Skeletal muscle satellite cell (primary cell): Measurements from ENCODE around the gene GALNT5.
"Not testable (repeated sequence)": the region's sequence is repeated elsewhere in the genome, so short reads cannot be mapped to it uniquely, and the experiment has no call there.

ENCODE experiments used
- H3K27me3 ChIP-seq: 2 replicates; pipeline ENCODE4 v1.7.0; 2013; ENCODE audit warnings: low read length; ENCODE audit not compliant: control insufficient read depth, insufficient read depth
- H3K36me3 ChIP-seq: 2 replicates; pipeline ENCODE4 v1.7.0; 2013; ENCODE audit warnings: mild to moderate bottlenecking, control low read depth, low read length; ENCODE audit not compliant: insufficient read depth
- H3K4me1 ChIP-seq: 2 replicates; pipeline ENCODE4 v1.7.0; 2013; ENCODE audit warnings: low read length; ENCODE audit not compliant: control insufficient read depth, insufficient read depth
- H3K4me2 ChIP-seq: 2 replicates; pipeline ENCODE4 v1.7.0; 2013; ENCODE audit warnings: mild to moderate bottlenecking, low read length
- H3K4me3 ChIP-seq: 2 replicates; pipeline ENCODE4 v1.7.0; 2013; ENCODE audit warnings: low read length
- H3K9ac ChIP-seq: 2 replicates; pipeline ENCODE4 v1.7.0; 2013; ENCODE audit warnings: mild to moderate bottlenecking, low read depth, low read length, moderate library complexity
- H3K9me3 ChIP-seq: replicated peaks from 2 replicates; pipeline ENCODE4 v1.7.0; 2013; ENCODE audit warnings: mild to moderate bottlenecking, control low read depth, low read length

GALNT5 gene

DNA sequence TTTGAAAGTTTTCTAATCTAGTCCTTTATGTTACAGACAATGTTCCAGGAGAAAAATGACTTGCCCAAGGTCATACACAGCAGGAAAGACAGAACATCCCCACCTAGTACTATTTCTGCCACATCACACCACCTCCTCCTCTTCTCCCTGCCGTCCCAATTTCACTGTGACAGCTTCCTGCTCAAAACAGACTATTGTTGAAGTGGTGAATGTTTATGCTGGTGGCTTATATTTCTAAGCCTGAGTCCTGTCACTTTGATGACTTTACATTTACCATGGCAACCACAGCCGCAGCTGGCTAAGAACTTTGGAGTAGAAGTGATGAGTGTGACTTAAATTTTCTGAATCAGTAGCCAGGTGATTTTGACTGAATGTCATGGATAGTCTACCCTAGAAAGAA is 10.0 kb downstream of the GALNT5 start:
- Histone ChIP-seq H3K4me1 (peaks cover 13% of the 10 kb centered on the region), H3K4me2 (no peak overlapping the region)

DNA sequence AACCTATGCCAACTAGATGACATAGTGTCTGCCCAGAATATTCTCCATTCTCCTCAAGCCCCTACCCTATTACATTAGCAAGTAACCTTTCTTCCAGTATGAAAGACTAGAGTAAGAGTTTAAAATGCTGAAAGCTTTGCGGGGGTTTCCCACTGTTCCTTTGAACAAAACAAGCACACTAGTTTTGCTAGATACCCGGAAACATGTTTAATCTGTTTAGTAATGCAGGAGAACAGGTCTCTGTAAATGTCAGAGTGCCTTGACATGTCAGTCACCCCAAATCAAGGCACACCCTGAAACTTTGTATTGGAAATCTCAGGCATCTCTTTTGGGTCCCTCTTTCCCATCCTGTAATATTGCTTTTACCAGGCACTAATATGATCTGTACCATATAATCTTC is 11.6 kb downstream of the GALNT5 start:
- no peak overlapping the region for H3K4me2 ChIP-seq
- H3K4me3 ChIP-seq: no peak overlapping the region
- H3K27me3 ChIP-seq: no peaks in the 10 kb centered on the region
- H3K9ac ChIP-seq: no peak overlapping the region
- H3K9me3 ChIP-seq: no peaks in the 10 kb centered on the region
- H3K36me3 ChIP-seq: no peaks in the 10 kb centered on the region
- peaks cover 6% of the 10 kb centered on the region for H3K4me1 ChIP-seq

More for the DNA sequence above, 10.0 kb downstream of the GALNT5 start:
- H3K9ac ChIP-seq: no peak overlapping the region
- H3K36me3 ChIP-seq: no peaks in the 10 kb centered on the region
- no peaks in the 10 kb centered on the region for H3K9me3 ChIP-seq
- H3K27me3 ChIP-seq: no peaks in the 10 kb centered on the region
- H3K4me3 ChIP-seq: no peak overlapping the region

DNA sequence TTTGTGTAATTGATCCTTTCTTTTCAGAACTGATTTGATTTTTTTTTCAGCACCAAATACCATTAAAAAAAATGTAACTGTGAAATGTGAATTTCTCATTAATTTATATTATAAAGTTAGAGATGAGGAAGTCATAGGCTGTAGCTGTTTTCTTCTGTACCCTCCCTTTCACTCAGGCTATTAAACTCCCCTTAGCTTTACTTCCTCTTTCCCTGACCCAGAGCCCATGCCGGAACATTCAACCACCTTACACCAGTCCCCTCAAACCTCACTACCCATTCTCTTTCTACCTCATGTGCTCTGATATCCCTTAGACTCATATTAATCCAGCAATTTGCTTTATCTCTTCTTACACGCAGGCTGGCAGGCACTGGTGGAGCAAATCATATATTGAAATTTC is 12.4 kb downstream of the GALNT5 start:
- H3K36me3 ChIP-seq: no peaks in the 10 kb centered on the region
- no peaks in the 10 kb centered on the region for H3K27me3 ChIP-seq
- no peak overlapping the region for H3K9ac ChIP-seq
- no peaks in the 10 kb centered on the region for H3K9me3 ChIP-seq
- H3K4me2 ChIP-seq: no peak overlapping the region
- H3K4me1 ChIP-seq: no peaks in the 10 kb centered on the region
- H3K4me3 ChIP-seq: no peak overlapping the region

DNA sequence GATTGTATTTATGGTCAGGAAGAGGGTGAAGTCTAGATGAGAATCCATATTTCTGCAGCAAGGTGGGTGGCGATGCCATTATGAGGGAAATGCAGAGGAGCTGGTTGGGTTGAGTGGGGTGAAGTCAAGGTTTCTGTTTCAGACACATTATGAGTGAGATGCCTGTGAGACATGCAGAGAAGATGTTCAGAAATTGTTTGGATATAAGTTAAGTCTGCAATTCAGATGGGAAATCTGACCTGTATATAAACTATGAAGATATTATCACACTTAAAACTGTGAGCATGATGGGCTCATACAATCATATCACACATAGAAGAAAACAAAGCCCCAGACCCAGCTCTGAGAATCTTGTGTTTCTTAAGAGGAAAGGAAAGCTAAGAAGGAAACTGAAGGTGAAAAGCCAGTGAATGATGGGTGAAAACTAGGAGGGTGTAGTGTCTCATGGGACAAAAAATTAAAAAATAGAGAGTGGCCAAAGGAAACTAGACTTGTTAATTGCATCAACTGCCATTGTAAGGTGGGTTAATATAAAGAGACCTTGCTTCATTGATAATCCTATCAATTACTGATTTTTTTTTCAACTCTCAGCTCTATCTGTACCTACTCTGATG is 14.2 kb downstream of the GALNT5 start:
- no peaks in the 10 kb centered on the region for H3K27me3 ChIP-seq
- no peaks in the 10 kb centered on the region for H3K4me1 ChIP-seq
- no peaks in the 10 kb centered on the region for H3K9me3 ChIP-seq
- H3K36me3 ChIP-seq: no peaks in the 10 kb centered on the region
- no peak overlapping the region for H3K4me3 ChIP-seq
- no peak overlapping the region for H3K9ac ChIP-seq
- no peak overlapping the region for H3K4me2 ChIP-seq

DNA sequence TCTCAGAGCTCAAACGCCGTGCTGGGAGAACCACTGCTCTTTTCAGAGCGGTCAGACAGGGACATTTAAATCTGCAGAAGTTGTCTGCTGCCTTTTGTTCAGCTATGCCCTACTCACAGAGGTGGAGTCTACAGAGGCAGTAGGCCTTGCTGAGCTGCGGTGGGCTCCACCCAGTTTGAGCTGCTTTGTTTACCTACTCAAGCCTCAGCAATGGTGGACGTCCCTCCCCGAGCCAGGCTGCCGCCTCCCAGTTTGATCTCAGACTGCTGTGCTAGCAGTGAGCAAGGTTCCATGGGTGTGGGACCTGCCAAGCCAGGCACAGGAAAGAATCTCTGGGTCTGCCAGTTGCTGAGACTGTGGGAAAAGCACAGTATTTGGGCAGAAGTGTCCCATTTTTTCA is 21.8 kb downstream of the GALNT5 start:
- not testable (repeated sequence) for H3K27me3 ChIP-seq, H3K9me3 ChIP-seq, H3K9ac ChIP-seq, H3K4me1 ChIP-seq, H3K36me3 ChIP-seq, H3K4me3 ChIP-seq, H3K4me2 ChIP-seq

DNA sequence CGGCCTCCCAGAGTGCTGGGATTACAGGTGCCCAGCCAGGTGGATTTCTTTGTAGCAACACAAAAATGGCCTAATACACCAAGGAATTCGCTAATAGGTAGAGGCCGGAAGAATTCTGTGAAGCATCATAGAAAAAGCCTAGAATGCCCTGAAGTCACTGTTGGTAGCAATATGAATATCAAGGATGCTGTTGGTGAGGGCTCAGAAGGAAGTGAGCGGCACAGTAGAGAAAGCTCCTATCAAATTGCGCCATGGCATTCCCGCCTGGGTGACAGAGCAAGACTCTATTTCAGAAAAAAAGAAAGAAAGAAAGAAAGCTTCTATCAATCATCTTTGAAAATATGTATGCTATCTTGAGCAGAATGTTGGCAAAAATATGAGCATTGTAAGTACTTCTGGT is 23.8 kb downstream of the GALNT5 start:
- H3K4me2 ChIP-seq: no peak overlapping the region
- no peaks in the 10 kb centered on the region for H3K36me3 ChIP-seq
- H3K4me3 ChIP-seq: no peak overlapping the region
- H3K4me1 ChIP-seq: no peaks in the 10 kb centered on the region
- no peak overlapping the region for H3K9ac ChIP-seq
- H3K27me3 ChIP-seq: no peaks in the 10 kb centered on the region
- H3K9me3 ChIP-seq: no peaks in the 10 kb centered on the region

DNA sequence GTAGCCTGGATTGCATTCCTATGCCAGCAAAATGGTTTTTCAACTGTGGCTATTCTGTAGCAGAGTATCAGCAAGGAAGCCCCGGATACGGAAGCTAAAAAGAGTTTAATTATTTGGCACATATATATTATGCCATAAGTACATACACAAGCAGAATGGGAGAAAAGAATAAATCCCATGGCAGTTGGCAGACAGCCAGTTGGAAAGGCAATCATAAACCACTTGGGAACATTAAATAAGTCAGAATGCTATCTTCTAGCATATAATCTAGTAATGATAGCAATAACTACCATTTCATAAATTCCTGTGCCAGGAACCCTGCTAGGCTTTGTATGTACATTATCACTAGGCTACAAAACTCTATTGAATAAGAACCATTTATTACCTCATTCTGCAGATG is 26.0 kb downstream of the GALNT5 start:
- no peaks in the 10 kb centered on the region for H3K9me3 ChIP-seq
- H3K4me3 ChIP-seq: no peak overlapping the region
- no peaks in the 10 kb centered on the region for H3K36me3 ChIP-seq
- H3K4me2 ChIP-seq: no peak overlapping the region
- H3K4me1 ChIP-seq: no peaks in the 10 kb centered on the region
- no peaks in the 10 kb centered on the region for H3K27me3 ChIP-seq
- no peak overlapping the region for H3K9ac ChIP-seq

DNA sequence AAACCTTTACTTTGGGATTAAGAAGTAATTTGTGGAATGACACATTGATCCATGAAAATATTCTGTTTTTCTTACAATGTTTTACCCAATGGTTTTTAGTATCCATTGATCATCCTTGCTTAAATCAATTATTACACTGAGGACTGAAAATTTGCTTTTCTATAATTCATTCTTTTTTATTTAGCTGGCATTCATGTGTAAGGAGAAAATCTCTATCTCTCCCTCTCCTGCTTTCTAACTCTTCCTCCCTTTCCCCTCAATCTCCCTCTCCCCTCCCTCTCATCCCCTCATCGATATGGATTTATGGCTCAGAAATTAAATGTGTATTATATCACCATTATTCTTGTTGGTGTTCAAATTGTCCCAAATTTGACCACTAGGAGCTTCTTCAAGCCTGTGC is 29.7 kb downstream of the GALNT5 start:
- no peaks in the 10 kb centered on the region for H3K27me3 ChIP-seq
- no peak overlapping the region for H3K4me3 ChIP-seq
- H3K4me1 ChIP-seq: no peaks in the 10 kb centered on the region
- no peaks in the 10 kb centered on the region for H3K36me3 ChIP-seq
- H3K4me2 ChIP-seq: no peak overlapping the region
- H3K9me3 ChIP-seq: no peaks in the 10 kb centered on the region
- H3K9ac ChIP-seq: no peak overlapping the region

DNA sequence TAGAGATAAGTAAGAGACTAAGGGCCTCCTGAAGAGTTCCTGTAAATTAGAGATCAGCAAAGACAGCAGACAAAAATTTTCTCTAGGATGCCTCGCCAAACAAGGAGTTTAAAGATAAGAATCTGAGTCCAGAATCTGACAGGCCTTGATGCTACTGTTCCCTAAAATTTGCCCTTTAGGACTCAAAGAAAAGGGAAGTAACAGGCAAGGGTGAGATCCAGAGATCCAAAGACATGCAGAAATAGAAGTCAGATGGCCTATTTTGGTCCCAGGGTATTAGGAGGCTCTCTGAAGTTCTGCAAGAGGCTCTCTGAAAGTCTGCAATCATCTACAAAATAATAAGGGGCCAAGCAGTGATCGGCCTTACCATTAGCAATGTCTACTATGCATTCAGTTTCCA is 33.0 kb downstream of the GALNT5 start:
- H3K4me1 ChIP-seq: no peaks in the 10 kb centered on the region
- H3K4me3 ChIP-seq: no peak overlapping the region
- H3K36me3 ChIP-seq: no peaks in the 10 kb centered on the region
- no peaks in the 10 kb centered on the region for H3K27me3 ChIP-seq
- no peak overlapping the region for H3K9ac ChIP-seq
- H3K9me3 ChIP-seq: no peaks in the 10 kb centered on the region
- no peak overlapping the region for H3K4me2 ChIP-seq

DNA sequence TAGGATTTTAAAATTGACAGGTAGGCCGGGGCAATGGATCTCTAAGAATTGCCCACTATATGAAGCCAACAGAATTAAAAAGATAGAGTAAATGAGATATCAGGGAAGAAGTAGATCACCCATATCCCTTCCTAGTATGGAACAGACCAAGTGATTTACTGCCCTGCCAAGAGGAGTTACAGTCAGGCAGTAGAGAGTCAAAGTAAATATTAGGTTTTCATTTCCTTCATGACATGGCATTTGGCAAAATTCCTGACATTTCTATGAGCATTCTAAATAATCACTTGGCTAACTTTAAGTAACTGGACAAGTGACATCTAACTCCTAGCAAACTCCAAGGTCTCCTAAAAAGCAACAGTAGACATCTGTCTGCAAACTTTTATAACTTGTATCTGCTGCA is 33.5 kb downstream of the GALNT5 start:
- H3K4me1 ChIP-seq: no peaks in the 10 kb centered on the region
- no peak overlapping the region for H3K4me2 ChIP-seq
- no peak overlapping the region for H3K9ac ChIP-seq

DNA sequence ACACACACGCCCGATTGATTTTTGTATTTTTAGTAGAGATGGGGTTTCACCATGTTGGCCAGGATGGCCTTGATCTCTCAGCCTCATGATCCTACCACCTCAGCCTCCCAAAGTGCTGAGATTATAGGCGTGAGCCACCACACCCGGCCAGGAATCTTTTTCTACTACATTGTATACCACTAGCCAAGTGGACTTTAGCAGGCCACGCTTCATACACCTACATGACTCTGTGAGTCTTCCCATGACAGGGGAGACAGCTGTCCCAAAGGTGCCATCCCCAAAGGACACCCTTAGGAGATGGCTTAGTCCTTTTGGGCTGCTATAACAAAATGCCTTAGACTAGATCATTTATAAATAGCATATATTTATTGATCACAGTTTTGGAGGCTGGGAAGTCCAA is 35.3 kb downstream of the GALNT5 start:
- Histone ChIP-seq H3K27me3 (no peaks in the 10 kb centered on the region), H3K9me3 (no peaks in the 10 kb centered on the region), H3K4me2 (no peak overlapping the region), H3K4me3 (no peak overlapping the region), H3K9ac (no peak overlapping the region), H3K36me3 (no peaks in the 10 kb centered on the region), H3K4me1 (no peaks in the 10 kb centered on the region)

More for the DNA sequence above, 33.5 kb downstream of the GALNT5 start:
- Histone ChIP-seq H3K4me3 (no peak overlapping the region), H3K27me3 (no peaks in the 10 kb centered on the region), H3K9me3 (no peaks in the 10 kb centered on the region), H3K36me3 (no peaks in the 10 kb centered on the region)

DNA sequence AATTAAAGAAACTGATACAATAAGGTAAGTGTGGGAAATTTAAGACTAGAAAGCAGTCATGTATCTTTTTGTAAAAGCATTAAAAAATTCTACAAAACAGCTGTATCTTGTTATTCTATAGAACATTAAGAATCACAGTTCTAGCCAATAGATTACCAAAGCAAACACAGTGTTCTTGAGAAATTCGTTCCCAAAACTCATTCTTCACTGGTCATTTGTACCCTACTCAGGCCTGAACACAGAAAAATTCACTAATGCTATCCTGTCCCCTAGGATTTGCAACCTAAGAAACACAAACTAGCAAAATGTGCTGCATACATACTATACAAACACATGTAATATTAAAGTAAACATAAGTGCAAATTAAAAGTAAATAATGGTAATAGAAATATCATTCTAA is 39.0 kb downstream of the GALNT5 start:
- Histone ChIP-seq H3K9me3 (no peaks in the 10 kb centered on the region), H3K27me3 (no peaks in the 10 kb centered on the region), H3K4me2 (no peak overlapping the region), H3K36me3 (no peaks in the 10 kb centered on the region), H3K4me1 (no peaks in the 10 kb centered on the region), H3K4me3 (no peak overlapping the region), H3K9ac (no peak overlapping the region)
